Measurements from ENCODE around the gene EBF3.

DNA sequence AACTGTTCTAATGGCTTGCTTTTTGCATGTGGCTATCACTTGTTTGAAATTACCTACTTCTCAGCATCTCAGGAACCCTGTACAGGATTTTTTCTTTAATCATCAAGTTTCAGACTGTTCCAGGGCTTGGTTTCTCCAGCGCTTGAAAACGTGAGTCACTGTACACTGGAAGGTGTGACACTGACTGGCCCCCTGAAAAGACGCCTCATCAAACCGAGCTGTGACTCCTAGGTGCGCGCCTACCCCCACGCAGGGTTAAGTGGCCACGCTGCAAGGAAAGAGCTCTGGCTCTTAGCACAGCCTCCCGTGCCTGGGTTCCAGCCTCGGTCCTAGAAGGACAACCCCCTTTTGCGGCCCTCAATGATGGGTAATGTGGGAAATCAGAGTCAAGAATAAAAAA lies 81.0 kb downstream of the EBF3 start:
- TF ChIP-seq, protein P1, sequence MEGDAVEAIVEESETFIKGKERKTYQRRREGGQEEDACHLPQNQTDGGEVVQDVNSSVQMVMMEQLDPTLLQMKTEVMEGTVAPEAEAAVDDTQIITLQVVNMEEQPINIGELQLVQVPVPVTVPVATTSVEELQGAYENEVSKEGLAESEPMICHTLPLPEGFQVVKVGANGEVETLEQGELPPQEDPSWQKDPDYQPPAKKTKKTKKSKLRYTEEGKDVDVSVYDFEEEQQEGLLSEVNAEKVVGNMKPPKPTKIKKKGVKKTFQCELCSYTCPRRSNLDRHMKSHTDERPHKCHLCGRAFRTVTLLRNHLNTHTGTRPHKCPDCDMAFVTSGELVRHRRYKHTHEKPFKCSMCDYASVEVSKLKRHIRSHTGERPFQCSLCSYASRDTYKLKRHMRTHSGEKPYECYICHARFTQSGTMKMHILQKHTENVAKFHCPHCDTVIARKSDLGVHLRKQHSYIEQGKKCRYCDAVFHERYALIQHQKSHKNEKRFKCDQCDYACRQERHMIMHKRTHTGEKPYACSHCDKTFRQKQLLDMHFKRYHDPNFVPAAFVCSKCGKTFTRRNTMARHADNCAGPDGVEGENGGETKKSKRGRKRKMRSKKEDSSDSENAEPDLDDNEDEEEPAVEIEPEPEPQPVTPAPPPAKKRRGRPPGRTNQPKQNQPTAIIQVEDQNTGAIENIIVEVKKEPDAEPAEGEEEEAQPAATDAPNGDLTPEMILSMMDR (IDR thresholded peaks at IDR 0.05): no peak
- TF ChIP-seq POLR2A (IDR thresholded peaks at IDR 0.05): no peak
